NCI-H1436 (cell line): Measurements from ENCODE around the gene SEMA6D.
"Not testable (repeated sequence)": the region's sequence is repeated elsewhere in the genome, so short reads cannot be mapped to it uniquely, and the experiment has no call there.

Experiments
- DNase-seq: peaks from one replicate; lab custom pipeline; 2025; lab: John Stamatoyannopoulos, UW

Gene SEMA6D

DNA sequence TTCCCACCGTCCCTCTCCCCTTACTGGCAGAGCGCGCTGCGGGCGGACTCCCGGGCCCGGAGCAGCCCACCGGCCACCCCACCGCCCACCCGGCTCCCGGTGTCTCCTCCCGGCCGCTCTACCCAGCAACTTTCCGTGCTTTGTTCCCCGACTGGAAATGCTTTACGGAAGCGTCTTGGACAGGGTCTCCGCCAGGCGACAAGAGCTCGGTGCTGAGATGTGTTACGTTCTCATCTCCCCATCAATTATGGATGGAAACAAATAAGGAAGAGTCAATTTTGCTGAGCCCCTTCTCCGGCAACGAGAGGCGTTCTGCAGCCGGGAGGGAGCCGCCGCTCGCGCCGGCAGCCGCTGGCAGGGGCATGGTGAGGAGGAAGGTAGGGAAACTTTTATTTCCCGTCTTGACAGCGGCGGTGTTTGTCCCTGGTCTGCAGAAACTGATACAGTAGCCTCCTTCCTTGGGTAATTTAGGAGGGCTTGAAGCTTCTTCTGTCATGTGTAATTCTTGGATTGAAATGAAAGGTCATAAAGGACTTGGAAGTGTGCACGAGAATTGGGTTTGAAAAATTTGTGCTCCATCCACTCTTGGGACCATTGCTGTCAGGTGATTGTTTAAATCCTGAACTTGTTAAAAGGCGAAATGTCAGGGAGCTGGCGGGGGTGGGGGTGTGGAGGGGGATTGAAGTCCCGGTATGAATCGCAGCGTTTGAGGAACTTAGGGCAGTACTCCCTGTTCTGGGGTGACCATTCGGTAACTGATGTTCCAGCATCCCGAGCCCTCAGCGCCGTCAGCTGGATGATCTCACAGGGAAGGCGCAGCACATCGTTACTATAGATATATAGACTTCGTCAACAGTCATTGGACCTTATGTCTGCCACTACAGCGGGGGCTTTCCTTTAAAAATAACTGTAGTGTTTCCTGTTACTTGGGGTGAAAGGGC, 1.5 kb downstream of the SEMA6D start:
- DNase-seq, result no peak

- no peak for DNase-seq
These were observed 2.4 kb downstream of the SEMA6D start for GRCh38 chr15:47719730-47720129.

DNA sequence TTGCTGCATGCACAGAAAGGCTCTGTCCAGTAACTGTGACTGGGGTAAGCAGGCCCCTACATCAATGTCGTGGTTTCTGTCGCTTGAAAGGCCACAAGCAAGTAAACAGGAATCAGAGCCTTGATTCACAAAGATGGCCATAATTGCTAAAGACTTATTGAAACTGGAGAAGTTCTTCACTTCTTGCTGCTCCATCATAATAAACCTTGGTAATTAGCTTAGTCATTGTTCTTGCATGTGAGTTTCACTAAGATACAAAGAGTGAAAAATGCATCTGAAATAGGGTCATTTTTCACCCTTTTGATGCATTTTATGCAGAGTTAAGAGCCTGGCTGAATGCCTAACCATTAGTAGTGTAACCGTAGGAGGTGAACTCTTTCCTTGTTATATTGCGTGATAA, 3.2 kb downstream of the SEMA6D start:
- DNase-seq, result no peak

GRCh38 chr15:47721676-47722075, 4.4 kb downstream of the SEMA6D start:
- no peak for DNase-seq

DNA sequence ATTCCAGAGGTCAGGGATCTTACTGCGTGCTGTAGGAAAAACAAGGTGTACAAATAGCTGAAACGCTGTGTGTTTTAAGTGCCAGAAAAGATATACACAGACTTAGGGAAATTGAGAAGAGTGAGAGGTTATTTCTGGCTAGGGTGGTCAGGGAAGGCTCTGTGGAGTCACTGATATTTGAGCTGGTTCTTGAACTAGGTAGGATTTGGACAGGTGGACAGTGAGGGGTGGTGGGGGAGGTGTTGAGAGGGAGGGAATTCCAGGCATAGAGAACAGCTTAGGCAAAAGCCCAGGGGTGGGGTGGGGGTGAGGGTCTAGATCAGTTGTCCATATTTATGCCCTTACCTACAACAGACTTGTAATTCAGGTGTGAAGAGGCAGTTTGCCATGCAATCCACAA, 7.0 kb downstream of the SEMA6D start:
- DNase-seq, result no peak

DNA sequence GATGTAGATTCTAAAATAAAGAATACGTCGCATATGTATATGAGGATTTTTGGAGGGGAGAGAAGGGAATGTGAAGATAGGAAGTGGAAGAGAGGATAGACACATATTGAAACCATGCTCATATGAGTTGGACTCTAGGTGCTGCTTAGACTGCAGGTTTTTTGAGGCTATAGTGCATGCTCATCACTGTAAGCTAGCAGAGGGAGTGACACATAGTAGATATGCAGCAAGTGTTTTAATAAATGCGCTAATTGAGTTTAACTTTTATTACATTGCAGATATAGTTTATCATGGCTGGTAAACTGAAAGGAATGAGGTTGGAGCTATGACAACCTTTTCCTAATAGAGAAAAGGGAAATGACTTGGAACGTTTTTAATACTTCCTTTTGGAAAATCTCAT, 7.7 kb downstream of the SEMA6D start:
- DNase-seq, result no peak

- no peak for DNase-seq
These were observed 8.6 kb downstream of the SEMA6D start for GRCh38 chr15:47725906-47726305.

DNA sequence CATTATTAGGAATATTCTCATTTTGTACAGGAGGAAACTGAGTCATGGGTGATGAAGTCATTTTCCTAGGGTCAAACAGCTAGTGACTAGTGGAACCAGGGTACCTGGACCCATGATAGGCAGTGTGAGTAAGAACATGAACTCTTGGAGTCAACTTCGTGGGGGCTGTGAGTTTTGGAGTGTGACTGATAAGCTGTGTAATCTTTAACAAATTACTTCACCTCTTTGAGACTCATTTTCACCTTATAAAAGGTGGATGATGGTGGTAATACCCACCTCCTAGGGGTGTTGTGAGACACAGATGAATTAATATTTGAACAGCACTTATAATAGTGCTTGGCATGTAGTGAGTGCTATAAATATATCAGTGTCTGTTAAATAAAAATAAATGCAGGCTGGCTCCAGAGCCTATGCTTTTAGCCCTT, 9.1 kb downstream of the SEMA6D start:
- no peak for DNase-seq

GRCh38 chr15:47727137-47727536, 9.8 kb downstream of the SEMA6D start:
- DNase-seq, result no peak

- DNase-seq, result no peak
These were observed 10.4 kb downstream of the SEMA6D start for GRCh38 chr15:47727676-47728075.

DNA sequence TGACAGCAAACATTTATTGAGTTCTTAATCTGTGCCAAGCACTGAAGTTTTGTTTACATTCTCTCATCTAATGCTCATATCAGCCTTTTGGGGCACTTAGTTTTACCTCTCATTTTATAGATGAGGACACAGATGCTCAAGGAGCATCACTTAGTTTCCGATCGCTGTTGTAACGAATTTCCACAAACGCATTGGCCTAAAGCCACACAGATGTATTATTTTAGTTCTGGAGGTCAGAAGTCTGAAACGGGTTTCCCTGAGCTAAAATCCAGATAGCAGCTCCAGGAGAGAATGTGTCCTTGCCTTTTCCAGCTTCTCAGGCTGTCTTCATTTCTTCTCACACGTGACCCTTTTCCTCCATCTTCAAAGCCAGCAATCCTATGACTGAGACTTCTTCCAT, 11.1 kb downstream of the SEMA6D start:
- no peak for DNase-seq

GRCh38 chr15:47728886-47729285, 11.6 kb downstream of the SEMA6D start:
- no peak for DNase-seq

DNA sequence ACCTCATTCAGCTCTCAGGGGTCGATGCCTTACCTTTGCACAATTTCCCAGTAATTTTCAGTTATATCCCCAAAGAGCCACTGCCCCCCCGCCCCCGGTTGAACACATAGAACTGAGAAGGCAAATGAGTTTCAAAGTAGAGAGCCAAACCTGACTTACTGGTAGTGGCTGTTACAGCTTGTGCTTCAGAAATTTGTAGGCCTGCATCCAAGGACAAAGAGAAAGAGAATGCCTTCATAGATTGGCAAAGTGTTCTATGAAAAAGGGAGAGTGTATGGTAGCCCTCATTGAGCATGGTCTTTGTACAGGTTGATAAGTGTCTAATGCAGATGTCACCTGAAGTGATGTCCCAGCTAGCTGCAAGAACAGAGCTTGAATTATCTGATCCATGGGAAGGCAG, 13.9 kb downstream of the SEMA6D start:
- no peak for DNase-seq

DNA sequence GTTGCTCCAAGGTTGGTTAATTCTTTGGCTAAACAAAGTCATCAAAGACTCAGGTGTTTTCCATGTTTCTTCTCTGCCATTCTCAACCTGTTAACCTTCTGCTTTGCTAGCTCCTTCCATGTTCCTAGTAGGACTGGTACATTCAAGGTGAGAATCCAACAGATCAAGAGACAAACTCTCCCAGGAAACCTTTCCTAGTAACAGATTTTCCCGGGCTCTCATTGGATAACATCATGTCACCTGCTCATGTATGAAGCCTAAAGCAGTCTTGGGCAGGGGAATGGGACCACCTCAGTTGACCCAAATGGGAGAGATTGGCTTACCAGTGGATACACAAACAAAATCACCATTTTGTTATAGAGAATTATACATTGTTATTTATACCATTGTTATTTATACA, 14.9 kb downstream of the SEMA6D start:
- no peak for DNase-seq

DNA sequence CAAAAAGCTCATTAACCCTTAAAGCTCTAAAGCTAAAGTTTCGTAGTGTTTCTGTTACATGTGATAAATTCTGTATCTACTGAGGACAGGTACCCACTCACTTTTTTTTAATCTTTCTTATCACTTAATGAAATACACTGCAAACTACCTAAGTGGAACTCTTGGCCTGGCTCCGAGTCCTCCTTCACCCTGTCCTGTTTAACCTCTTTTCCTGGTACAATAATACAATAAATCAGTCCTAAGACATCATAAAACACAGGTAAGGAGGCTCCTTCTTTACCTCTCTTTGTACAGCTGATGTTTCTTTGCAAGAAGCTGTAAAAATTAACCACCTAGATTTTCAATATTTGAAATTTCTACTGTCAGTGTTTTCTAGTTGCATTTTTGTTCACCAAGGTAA, 15.8 kb downstream of the SEMA6D start:
- no peak for DNase-seq

GRCh38 chr15:47736143-47736786, 19.0 kb downstream of the SEMA6D start:
- DNase-seq, result no peak

GRCh38 chr15:47737477-47737876, 20.2 kb downstream of the SEMA6D start:
- no peak for DNase-seq

DNA sequence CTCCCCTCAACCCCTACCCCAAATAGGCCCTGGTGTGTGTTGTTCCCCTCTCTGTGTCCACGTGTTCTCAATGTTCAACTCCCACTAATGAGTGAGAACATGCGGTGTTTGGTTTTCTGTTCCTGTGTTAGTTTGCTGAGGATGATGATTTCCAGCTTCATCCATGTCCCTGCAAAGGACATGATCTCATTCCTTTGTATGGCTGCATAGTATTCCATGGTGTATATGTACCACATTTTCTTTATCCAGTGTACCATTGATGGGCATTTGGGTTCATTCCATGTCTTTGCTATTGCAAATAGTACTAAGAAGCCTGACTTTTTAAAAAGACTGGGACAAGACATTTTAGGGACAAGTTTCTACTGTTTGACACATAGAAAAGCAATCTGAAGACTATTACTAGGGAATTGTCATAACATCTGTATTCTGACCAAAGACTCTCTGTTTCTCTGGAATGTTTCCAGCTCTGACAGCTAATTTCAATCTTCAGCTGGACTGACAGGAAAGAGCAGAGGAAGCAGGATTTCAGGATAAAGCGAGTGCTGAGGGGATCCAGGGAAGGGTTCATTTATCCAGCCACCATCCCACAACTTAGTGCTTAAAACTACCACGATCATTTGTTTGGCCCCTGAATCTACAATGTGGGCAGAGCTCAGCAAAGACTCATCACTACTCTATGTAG, 21.0 kb downstream of the SEMA6D start:
- not testable (repeated sequence) for DNase-seq

GRCh38 chr15:47741082-47741481, 23.8 kb downstream of the SEMA6D start:
- DNase-seq, result no peak

DNA sequence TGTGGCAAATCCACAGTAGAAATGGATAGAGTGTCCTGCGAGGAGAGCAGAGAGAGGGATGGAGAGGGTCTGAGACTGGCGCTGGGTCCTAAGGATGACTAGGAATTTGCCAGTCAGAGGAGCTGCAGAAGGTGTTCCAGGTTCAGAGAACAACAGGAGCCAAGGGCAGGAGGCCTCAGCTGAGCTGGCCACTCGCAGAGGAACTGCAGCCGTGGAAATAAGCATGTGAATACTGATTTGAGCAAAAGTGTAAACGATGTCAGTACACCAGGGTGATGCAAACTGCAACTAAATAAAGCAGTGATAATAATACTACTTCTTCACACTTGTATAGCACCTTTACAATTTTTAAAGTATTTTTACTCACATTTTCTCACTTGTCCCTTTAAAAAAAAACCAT, 24.6 kb downstream of the SEMA6D start:
- DNase-seq, result no peak

- no peak for DNase-seq
These were observed 25.0 kb downstream of the SEMA6D start for GRCh38 chr15:47742334-47742733.

- DNase-seq, result no peak
These were observed 25.4 kb downstream of the SEMA6D start for GRCh38 chr15:47742742-47743141.

DNA sequence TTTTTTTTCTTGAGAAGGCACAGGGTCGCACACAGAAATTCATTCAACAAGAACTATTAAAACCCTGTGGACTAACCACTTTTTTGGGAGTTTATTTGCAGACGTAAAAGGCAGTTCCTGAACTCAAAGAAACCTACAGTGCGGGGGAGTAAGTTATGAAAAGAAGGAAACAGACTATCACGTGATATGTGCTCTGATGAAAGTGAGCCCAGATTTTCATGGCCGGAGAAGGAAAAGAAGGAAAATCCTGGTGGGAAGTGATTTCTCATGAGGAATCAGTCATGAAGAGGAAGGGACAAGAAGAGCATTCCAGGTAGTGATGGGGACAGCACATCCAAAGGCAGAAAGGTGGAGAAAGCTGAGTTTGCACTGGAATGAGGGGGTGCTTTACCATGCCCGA, 26.1 kb downstream of the SEMA6D start:
- no peak for DNase-seq
